GM18502 (cell line): Measurements from ENCODE around the gene SCYL1.

Experiments used
- ATAC-seq: cut with Tn5 transposase; IDR thresholded peaks from one replicate; pipeline ENCODE4 v1.9.1; 2021; ENCODE audit warnings: mild to moderate bottlenecking; ENCODE audit not compliant: unreplicated experiment, poor library complexity

SCYL1 gene

DNA sequence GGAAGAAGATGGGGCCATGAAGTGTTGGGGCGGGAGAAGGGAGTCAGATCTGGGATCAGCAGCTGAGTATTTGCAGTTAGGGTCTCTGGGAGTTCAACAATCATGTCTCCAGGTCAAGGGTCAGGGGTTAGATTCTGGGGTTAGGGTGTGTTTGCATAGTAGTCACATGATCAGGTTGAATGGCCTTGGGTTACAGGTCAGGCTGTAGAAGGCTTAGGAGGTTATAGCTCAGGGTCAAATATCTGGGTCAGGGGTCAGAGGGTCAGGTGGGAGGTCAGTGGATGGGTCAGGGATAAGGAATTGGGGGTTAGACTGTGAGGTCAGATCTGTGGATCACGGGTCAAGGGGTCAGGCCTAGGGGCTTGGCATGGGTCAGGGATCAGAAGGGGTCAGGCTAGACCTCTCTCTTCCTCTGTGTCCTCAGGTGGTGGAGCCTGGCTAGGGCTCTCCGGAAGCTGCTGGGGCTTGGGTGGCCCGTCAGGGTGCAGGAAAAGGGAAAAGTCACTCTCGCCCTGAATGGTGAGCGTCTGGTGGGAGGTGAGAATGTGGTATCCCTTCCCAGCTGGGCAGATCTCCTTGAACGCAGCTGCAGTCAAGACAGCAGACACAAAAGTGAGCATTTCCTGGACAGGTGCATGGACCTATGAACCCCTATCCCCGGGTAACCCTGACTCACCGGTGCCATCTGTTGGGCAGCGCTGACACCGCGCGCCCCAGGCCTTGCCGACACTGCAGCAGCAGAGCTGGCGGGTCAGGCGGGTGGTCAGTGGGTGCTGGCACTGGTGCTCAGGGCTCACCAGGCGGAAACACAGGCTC is 26.9 kb downstream of the SCYL1 start:
- no peak for ATAC-seq

DNA sequence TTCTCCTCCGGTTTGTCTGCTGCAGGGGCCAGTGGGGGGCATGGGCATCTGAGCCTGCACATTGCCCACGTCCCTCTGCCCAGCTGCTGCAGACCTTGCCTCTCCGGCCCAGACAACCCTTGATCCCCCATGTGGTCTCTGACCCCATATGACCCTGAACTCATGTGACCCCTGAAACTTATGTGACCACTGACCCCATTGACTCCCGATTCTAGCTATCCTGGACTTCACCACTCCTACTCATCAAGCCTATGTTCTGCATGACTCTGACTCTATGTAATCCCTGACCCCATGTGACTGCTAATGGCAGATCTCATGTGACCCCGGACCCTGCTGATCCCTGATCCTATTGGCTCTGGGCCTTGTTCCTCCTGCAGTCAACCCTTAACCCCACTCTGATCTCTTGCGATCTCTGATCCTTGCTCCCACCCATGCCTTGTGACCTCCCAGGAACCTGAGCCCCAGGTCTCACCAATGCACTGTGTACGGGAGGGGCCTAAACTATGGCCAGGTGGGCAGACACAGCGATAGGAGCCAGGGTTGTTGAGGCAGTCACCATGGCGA is 27.6 kb downstream of the SCYL1 start:
- ATAC-seq = no peak

DNA sequence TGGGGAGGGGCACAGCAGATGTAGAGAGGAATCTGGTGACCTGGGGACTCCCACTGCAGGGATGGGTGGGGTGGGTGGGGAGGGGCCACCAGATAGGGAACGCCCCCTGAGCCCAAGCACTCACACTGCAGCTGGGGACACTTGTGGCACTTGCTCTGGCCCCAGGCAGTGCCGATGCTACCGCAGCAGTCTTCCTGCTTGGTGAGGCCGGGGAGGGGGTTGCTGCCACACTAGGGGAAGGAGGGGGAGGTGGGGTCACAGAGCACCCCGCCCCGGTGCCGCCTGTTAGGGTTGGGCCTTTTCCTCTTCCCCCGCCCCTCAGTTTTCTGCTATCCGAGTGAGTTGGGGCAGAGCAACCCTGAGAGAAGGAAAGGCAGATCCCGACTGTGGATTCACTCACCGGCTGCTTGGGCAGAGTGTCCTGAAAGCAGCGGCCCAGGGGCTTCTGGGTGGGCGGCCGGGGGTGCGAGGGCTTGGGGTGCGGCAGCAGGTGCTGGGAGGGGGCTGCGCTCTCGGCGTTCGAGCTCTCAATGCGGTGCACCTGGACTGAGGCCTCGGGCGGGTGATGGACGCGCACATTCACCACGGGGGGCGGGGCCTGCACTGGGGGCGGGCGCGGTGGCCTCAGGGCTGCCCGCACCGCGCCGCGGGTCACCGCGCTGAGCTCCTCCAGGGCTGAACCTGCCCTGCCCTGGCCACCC is 28.6 kb downstream of the SCYL1 start:
- ATAC-seq = no peak

DNA sequence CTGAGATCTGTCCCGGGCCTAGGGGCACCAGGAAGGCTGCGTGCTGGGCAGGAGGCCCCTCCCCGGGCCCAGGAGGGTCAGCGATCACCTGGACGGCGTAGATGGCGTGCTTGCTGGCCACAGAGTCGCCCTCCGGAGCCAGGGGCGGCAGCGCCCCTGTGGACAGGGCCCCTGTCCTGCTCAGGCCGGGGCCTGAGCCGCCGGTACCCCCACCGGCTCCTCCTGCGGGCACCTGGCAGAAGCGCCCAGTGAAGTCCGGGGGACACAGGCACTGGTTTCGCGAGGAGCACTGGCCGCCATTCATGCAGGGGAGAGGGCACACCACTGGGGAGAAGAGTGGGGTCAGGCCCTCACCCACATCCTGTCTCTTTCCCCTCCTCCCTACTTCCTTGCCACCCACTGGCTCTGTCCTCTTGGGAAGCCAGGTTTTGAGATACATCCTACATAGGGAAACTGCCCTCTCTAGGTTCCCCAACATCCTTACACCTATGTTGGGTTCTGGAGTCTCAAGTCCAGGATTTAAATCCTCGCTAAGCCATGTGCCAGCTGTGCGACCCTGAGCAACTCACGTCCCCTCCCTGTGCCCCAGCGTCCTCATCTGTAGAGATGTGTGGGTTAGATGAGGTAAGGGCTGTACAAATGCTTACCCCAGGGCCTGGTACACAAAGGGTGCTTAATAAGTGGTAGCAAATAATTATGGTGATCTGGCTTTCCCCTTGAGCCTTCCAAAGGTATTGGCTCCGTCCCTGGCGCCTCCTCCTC is 29.4 kb downstream of the SCYL1 start:
- ATAC-seq = no peak

DNA sequence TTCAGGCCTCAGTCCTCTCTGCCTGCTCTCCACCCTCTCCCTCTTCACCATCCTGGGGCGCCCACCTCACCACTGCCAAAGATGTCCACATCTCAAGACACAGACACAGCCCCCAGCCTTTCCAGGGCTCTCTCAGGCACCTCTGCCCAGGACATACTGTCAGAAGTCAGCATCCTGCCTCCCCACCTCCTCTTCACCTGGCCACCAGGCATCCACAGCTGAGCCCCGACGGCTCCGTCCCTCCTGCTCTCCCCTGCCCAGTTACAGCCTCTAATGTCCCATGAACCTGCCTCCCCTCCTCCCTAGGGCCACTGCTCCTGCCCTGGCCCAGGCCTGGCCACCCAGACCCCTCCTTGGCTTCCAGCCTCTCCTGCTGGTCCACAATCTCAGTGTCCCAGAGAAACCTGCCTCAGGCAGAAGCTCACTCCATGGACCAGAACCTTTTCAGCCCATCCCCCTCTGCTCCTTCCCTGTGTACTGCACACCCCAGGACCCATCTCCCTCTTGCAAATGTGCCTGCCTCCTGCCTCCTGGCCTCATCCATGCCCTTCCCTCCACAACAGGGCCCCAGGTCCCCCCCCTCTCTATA is 30.1 kb downstream of the SCYL1 start:
- ATAC-seq = no peak

DNA sequence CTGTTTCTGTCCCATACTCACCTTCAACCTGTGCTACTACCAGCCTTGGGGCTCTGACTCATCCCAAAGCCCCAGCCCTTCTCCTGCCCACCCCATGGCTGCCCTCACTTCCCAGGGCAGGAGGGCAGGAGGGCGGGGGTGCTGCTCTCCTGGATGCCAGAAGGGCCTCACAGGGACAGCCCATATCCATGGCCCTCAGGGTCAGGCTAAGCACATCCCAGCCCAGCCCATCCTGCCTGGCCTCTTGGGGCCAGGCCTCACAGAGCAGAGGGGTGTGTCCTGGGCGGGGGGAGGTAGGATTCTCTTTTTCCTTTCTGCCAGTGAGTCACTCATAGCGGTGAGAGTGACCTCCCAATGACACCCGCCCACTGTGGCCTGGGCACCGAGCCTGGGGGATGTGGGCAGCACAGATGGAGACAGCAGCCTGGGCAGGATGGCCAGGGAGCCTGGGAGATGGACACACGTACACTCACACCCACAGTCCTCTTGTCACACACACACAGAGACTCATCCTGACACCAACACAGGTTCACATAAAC is 30.9 kb downstream of the SCYL1 start:
- no peak for ATAC-seq

DNA sequence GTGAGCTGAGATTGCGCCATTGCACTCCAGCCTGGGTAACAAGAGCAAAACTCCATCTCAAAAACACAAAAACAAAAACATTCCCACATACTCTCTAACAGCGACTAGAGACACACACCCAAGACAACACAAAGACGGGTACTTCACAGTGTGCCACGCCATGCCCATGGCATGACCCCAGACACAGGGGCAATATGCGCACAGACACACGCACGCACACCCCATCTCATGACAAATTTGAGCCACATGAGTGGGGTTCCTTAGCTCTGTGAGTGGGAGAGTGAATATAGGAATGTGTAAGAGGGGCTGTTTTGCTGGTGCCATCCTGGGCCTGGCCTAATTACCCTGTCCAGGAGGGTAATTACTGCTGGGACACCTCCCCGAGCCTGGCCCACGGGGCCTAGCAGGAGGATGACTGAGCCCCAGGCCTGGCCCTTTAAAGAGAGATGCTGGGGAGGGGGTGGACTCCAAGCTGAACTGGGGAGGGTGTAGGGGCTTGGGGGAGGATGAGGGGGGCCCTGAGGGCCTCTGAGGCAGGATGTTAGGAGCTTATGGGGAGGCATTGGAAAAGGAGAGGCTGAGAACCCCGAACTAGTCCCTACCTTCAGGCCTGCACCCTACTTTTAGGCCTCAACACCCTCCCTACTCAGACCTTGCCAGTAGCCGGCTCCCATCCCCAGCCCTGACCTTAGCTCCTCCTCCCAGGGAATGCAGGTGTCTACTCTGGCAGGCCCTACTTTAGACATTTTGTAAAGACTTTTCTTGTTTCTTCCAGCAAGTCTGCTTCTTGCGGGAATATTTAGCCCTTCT is 31.8 kb downstream of the SCYL1 start:
- no peak for ATAC-seq

DNA sequence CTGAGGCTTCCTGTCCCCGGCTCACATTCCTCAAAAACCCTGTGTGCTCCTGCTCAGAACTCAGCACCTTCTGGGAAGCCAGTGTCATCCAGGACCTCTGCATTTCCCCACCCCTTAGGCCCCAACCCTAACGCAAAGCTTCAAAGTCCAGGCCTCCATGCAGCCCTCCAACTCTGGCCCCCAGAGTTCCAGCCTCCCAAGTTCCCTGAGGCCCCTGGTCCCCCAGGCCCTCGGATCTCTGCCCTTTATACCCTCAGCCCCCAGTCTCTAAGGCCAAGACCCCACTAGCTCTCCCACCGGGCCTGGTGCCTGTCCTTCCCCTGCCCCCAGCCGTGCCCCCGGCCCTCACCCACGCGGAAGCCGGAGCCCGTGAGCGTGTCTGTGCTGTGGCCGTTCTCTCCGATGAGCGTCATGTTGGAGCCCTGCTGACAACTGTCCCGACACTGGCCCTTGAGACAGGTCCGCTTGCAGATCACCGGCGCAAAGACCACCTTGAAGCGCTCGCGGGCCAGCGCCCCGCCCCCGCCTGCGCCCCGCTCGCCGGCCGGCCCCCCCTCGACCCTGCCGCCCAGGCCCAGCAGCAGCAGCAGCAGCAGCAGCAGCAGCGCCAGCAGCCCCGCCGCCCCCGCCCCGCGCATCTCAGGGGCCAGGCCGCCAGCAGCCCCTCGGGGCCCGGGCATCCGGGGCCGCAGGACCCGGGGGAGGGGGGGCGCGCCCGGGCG is 32.6 kb downstream of the SCYL1 start:
- no peak for ATAC-seq

DNA sequence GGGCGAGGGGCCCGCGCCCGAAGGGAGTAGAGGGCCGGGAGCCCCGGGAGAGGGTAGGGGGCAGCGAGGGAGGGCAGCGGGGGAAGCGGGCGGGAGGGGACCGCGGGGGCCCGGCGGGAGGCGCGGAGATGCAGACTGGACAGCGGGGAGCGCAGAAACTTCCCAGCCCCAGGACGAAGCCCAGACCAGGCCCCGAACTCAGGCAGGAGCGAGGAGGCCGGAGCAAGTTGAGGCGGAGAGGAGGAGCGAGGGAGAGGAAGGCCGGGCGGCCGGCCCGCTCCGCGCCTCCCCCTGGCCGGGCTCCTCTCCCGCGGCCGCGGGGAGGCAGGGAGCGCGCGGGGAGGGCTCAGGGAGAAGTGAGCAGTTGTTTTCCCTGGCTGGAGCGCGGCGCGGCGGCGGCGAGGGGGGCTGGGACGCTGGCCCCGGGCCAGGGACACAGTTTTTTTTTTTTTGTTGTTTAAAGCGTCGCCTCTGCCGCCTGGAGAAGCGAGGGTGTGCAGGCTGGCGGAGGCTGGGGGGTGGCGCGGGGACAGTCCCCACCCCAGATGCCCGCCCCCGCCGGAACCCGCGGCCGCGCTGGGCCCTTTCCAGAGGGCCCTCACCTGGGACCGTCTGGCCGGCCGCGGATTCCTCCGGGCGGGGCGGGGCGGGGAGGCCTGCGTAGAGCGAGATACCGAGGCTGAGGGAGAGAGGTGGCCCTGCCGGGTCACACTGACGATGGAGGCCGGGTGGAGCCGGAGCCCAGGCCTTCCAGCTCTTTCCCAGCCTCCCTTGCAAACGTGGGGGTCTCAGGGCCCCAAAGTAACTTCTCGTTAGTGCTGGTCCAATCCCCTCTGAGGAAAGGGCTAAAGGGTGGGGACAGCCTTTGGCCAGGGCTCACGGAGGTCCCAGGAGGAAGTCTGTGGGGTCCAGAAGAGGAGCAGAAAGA is 33.4 kb downstream of the SCYL1 start, which contains the start of gene LTBP3:
TSS of gene LTBP3 (minus strand) at position 358 of the 928 bp plus-strand sequence. CDS start 400 bp downstream, outside the sequence.
- no peak for ATAC-seq

DNA sequence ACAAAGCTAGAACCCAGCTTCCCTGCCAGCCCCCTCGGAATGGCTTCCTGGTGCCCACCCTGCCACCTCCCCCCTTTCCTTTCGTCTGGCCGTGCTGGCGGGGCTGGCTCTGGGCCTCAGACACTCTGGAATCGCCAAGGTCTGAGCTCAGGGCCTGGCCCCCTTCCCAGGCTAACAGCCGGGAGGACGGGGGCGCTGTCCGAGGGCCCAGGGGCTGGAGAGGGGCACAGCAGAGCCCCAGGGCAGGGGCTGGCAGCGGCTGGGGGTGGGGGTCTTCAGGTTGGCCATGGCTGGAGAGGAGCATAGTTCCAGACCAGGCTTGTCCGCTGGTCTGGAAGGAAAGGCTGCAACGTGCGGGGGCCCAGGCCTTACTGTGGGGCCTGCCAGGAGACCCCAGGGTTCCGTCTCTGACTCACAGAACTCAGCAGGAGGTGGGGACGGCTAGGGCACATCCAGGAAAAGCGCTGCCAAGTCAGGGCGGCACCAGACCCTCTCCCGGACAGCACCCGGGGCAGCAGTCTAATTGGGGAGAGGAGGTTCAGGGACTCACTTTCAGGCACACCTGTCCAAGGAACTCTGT is 34.1 kb downstream of the SCYL1 start:
- no peak for ATAC-seq

DNA sequence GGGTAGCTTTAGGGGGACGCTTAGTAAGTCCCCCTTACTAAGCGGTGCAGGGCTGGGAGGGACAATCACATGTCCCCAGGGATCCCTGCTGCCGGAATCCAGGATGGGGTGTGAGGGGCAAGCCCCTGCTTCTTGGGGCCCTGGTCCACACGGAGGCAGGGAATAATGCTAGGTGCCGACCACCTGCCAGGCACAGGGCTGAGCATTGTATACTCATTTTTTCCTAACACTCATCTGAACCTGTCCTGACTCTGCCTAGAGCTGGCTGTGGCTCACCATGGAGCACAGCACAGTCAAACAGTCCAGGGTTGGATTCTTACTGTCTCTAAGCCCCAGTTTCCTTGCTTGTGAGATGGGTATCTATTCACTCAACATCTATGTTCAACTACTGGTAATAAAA is 34.7 kb downstream of the SCYL1 start:
- no peak for ATAC-seq

DNA sequence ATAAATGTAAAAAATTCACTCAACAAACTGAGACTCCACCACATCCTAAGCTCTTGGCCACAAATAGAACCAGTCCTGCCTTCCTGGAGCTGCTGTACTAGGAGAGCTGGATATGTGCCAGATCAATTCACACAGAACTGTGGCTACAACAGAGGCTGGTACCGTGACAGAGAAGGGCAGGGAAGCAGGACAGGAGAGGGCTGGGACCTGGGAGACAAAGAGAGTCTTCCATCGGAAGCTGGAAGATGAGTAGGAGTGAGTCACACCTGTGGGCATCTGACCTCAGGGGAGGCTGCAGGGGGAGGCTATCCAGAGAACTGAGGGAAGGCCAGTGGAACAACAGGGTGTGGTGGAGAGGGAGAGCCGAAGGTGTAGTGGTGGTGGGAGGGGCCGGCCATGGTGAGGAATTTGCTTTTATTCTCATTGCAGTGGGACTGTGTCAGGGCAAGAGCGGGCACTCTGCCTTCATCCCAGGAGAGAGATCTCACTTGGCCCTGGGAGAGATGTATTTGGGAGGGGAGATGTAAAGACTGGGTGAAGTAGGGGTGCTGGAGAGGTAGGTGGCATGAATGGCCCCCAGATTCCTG is 35.2 kb downstream of the SCYL1 start:
- ATAC-seq = no peak

DNA sequence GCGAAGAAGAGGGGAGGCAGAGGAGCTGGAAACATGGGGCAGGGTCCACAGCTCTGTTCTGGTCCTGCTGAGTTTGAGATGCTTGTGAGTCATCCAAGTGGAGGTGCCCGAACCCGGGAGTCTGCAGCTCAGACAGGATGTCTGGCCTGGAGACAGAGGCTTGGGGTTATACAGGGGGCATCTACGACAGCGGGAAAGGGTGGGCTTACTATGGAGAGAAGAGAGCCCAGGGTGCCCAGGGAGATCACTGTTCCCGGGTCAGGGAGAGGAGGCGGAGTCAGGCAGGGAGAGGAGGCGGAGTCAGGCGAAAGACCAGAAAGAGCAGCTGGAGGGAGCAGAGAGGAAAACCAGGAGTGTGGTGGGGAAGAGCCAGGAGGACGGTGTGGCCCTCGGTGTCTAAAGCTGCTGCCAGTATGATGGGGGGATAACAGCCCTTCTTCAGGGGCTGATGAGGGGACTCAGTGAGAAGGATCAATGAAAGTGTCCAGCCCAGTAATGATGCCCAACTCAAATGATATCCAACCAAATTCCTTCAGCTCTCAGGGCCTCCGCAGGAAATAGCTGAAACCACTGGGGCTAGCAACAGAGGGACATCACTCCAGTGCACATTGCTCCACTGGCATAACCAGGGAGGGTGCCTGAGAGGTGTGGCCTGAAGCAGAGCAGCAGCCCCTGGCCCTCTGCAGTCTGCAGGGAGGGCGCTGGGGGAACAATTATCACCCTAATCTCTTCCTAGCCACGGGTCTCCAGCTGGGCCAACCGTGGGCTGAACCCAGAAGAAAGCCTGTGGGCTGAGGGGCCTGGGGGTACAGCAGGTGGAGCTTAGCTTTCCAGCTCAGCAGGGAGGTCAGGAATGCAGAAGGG is 35.9 kb downstream of the SCYL1 start:
- ATAC-seq = no peak

DNA sequence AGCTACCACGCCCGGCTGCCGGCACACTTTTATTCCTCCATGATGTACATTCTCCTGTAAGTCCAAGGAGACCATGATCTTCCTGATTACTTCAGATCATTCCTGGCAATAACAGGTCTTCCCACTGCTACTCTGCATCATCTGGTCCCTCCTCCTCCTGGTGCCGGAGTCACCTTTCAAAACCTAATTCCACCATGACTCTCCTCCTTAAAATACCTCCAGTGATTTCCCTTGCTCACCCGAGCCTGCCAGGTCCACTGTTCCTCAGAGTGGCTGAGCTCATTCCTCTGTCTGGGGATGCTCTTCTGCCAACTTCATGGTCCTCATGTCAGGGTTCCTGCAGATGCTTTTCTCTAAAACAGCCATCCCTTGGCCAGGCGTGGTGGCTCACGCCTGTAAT is 37.1 kb downstream of the SCYL1 start:
- no peak for ATAC-seq

DNA sequence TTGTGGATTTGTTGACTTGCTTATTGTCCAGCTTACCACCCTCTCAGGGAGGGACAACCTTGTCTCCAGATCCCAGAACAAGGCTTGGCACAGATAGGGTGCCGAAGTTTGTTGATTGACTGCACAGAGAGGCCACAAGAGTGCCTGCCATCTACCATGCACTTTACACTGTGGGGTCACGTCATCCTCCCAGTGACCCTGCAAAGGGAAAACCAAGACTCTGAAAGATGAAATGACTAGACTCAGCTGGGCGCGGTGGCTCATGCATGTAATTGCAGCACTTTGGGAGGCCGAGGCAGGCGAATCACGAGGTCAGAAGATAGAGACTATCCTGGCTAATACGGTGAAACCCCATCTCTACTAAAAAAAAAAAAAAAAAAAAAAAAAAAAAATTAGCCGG is 37.9 kb downstream of the SCYL1 start:
- ATAC-seq = no peak

DNA sequence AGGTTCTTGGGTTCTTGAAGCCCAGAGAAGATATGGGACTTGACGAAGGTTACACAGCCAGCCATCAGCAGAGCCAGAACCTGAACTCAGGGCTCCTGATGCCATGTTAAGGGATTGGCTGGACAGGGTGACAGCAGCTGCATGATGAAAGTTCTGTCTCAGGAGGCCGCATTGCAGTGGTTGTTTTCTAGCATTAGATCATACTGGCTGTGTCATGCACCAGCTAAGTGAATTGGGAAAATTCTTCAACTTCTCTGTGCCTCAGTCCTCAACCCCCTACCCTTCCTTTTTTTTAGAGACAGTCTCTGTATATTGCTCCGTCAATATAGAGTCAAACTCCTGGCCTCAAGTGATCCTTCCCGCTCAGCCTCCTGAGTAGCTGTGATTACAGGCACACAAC is 38.7 kb downstream of the SCYL1 start:
- no peak for ATAC-seq
